Measurements from ENCODE around the gene PTPN7.

DNA sequence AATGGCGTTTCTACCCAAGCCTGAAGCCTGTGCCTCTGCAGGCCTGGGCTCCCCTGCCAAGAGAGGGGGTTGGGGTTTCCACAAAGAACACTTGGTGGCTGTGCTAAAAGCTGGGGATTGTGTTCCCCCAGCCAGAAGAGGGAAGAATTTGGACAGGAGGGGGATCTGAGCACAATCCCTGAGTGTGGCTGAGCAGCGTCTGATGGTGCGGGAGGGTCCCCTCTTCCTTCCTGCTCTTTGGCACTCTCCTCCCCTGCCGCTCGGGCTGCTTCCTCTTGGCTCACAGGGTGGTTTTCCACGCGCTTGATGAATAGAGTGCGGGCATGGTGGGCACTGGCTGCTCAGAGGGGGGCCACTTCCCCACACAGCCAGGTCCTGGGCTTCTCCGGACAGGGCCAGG lies 34.0 kb downstream of the PTPN7 start:
- no peak for TF ChIP-seq ZNF266 (tag by site-specific recombination; IDR thresholded peaks at IDR 0.05; ENCODE audit: low read depth)
- TF ChIP-seq ZNF18 (tag by site-specific recombination; IDR thresholded peaks at IDR 0.05), result no peak
- TF ChIP-seq, protein P1, sequence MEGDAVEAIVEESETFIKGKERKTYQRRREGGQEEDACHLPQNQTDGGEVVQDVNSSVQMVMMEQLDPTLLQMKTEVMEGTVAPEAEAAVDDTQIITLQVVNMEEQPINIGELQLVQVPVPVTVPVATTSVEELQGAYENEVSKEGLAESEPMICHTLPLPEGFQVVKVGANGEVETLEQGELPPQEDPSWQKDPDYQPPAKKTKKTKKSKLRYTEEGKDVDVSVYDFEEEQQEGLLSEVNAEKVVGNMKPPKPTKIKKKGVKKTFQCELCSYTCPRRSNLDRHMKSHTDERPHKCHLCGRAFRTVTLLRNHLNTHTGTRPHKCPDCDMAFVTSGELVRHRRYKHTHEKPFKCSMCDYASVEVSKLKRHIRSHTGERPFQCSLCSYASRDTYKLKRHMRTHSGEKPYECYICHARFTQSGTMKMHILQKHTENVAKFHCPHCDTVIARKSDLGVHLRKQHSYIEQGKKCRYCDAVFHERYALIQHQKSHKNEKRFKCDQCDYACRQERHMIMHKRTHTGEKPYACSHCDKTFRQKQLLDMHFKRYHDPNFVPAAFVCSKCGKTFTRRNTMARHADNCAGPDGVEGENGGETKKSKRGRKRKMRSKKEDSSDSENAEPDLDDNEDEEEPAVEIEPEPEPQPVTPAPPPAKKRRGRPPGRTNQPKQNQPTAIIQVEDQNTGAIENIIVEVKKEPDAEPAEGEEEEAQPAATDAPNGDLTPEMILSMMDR (tag by site-specific recombination; IDR thresholded peaks at IDR 0.05), result no peak
- TF ChIP-seq ZBTB8A (tag by site-specific recombination; IDR thresholded peaks at IDR 0.05), result no peak

All from HEK293 (cell line).